ENCODE results near the gene RALBP1.
"Not testable (repeated sequence)": the region's sequence is repeated elsewhere in the genome, so short reads cannot be mapped to it uniquely, and the experiment has no call there.

DNA sequence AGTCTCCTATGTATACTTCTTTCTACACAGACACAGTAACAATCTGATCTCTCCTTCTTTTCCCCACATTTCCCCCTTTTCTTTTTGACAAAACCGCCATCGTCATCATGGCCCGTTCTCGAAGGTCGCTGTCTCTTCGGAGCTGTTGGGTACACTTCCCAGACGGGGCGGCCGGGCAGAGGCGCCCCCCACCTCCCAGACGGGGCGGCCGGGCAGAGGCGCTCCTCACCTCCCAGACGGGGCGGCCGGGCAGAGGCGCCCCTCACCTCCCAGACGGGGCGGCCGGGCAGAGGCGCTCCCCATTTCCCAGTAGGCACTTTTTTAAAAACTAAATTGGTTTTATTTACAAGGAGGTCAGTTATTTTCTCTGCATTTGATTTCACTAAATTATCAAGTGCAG, 45.0 kb upstream of the RALBP1 start:
- TF ChIP-seq CHD1 (IDR thresholded peaks at IDR 0.05; ENCODE audit: low read depth, low read length); RAD21 (IDR thresholded peaks at IDR 0.05; ENCODE audit: low read length): not testable (repeated sequence)
- TF ChIP-seq, protein P1, sequence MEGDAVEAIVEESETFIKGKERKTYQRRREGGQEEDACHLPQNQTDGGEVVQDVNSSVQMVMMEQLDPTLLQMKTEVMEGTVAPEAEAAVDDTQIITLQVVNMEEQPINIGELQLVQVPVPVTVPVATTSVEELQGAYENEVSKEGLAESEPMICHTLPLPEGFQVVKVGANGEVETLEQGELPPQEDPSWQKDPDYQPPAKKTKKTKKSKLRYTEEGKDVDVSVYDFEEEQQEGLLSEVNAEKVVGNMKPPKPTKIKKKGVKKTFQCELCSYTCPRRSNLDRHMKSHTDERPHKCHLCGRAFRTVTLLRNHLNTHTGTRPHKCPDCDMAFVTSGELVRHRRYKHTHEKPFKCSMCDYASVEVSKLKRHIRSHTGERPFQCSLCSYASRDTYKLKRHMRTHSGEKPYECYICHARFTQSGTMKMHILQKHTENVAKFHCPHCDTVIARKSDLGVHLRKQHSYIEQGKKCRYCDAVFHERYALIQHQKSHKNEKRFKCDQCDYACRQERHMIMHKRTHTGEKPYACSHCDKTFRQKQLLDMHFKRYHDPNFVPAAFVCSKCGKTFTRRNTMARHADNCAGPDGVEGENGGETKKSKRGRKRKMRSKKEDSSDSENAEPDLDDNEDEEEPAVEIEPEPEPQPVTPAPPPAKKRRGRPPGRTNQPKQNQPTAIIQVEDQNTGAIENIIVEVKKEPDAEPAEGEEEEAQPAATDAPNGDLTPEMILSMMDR (conservative IDR thresholded peaks at IDR 0.05; ENCODE audit: low read depth, low read length): not testable (repeated sequence)
